ENCODE data around the gene EREG.
"Not testable (repeated sequence)": the region's sequence is repeated elsewhere in the genome, so short reads cannot be mapped to it uniquely, and the experiment has no call there.

The EREG gene

GRCh38 chr4:74387790-74388189, 22.8 kb downstream of the EREG start:
- DNase-seq (ENCODE audit: low read depth in 2 of 2, low spot score in 1 of 2), result no peak

GRCh38 chr4:74389494-74389893, 24.5 kb downstream of the EREG start:
- DNase-seq (ENCODE audit: low read depth in 2 of 2, low spot score in 1 of 2), result no peak

DNA sequence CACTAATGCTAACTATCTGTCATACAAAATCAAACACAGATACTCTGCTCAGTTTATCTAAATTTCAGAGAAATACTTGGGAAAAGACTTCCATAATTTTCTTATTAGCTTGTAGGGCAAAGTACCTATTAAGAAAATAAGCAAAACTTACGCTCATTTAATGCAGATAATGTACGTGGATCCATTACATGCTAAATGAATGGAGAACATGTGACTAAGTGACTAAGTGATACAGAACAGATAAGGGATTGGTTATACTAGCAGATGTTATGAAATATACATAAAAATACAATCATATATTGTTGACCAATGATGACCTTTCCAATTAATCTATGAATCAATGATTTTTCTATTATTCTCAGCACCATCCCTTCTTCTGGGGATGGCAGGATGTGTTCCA, 25.7 kb downstream of the EREG start:
- DNase-seq (ENCODE audit: low read depth in 2 of 2, low spot score in 1 of 2), result no peak

DNA sequence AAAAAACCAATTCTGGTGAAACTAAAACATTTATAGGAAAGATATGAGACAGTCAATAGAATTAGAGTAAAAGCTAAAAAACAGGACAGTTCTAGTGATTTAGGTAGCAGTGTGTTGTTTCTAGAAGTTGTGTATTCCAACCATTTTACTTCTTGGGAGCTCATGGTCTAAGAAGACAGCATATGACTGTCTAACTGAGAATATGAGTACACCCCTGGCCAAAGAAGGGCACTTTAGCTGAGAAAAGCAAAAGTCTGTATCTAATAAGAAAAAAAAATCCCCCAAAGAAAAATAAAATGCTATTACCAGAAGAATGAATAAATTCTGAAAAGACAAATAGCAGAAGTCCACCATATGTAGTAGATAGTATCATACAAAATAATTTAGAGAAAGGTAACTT, 26.4 kb downstream of the EREG start:
- DNase-seq (ENCODE audit: low read depth in 2 of 2, low spot score in 1 of 2), result no peak

DNA sequence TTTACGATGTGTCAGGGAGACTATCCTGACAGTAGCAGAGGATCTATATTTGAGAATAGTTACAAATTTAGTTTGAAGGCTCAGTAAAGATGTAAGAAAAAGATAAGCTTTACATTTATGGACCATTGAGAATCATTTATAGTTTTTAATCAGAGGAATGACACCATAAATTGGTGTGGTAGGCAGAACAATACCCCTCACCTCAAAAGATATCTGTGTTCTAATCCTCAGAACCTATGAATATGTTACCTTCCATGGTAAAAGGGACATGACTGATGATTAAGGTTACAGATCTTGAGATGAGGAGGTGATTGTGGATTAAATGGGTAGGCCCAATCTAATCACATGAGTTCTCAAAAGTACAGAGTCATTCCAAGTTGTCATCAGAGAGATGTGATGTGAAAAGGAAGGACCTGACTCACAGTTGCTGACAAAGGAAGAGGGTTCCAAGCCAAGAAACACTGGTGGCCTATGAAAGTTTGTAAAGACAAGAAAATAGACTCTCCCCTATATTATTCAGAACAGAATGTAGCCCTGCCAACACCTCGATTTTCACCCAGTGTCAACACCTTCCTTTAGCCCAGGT, 27.0 kb downstream of the EREG start:
- DNase-seq (ENCODE audit: low read depth in 2 of 2, low spot score in 1 of 2), result no peak

DNA sequence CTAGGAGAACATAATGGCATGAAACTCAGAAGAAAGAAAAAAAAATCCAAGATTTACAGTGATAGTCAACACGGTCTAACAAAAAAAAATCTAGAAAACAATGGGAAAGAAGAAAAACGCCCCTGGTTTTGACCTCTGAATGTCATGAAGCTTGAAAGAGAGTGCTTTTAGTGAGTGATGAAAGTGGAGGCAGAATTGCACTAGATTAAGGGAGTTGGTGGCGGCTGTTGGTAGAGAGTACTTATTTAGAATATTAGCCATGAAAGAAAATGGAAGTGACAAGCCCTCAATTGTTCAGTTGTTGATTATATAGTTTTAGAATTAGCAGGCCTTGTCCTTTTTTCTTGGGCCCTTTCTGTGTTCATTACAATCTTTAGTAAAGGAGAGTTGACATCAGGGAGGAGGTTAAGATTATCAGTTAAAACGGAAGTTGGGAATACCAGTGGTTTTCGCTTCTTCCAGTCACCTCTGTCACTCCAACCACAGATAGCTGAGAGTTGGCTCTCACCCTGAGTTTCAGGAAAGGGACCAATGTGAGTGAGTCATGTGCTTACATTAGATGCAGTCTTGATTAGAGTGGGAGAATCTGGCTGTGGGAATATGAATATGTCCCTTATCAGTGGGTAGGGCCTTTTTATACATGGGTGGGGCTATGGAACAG, 29.7 kb downstream of the EREG start:
- DNase-seq (ENCODE audit: low read depth in 2 of 2, low spot score in 1 of 2), result no peak

GRCh38 chr4:74395633-74396032, 30.7 kb downstream of the EREG start:
- DNase-seq (ENCODE audit: low read depth in 2 of 2, low spot score in 1 of 2), result no peak

DNA sequence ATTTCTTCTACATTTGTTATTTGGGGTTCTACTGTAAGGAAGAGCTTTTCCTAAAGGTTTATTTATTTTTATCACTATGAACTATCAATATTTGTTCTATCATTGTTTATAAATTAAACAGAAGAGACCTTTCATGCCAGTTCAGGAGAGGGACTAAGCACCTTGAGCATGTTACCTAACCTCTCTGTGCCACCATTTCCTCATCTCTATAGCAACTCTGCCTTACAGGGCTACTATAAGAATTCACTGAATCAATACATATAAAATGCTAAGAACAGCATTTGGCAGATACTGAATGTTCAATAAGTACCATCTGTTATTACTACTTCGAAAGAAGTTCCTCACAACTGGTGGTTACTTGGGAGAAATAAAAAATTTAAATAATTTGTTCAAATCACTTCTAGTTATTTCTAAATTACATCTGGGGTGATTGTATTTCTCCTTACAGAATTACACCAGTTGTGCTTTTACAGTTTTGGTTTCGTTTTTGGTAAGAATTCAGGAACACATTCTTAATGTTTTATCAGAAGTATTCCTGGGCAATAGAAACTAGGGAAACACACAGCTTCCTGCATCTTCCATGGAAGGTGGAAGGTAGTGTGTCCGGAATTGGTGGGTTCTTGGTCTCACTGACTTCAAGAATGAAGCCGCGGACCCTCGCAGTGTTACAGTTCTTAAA, 32.9 kb downstream of the EREG start:
- no peak for DNase-seq (ENCODE audit: low read depth in 2 of 2, low spot score in 1 of 2)

DNA sequence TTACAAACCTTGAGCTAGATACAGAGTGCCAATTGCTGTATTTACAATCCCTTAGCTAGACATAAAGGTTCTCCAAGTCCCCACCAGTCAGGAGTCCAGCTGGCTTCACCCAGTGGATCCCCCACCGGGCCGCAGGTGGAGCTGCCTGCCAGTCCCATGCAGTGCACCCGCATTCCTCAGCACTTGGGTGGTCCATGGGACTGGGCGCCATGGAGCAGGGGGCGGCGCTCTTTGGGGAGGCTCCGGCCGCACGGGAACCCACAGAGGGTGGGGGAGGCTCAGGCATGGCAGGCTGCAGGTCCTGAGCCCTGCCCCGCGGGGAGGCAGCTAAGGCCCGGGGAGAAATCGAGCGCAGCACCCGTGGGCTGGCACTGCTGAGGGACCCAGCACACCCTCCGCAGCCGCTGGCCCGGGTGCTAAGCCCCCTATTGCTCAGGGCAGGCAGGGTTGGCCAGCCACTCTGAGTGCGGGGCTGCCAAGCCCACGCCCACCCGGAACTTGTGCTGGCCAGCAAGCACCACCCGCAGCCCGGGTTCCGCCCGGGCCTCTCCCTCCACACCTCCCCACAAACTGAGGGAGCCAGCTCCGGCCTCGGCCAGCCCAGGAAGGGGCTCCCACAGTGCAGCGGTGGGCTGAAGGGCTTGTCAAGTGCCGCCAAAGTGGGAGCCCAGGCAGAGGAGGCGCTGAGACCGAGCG, 34.1 kb downstream of the EREG start:
- DNase-seq (ENCODE audit: low read depth in 2 of 2, low spot score in 1 of 2), result not testable (repeated sequence)

DNA sequence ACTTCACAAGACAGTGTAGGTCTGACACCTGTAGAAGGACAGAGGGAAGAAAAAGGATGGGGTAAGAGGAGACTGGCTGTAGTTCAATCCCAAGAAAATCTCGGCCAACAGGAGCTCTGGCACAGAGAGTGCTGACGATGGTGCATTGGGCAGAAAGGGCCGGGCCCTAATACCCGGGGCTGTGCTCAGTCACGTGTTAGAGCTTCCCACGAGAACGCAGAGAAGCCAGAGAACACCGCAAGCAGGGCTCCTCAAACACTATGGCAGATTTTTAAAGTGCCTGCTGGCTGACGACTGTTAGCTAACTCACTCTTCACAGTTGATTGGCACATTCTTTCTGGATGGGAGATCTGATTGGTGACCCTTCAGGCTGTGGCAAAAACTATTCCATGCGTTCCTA, 35.5 kb downstream of the EREG start:
- DNase-seq (ENCODE audit: low read depth in 2 of 2, low spot score in 1 of 2), result no peak

- no peak for DNase-seq (ENCODE audit: low read depth in 2 of 2, low spot score in 1 of 2)
These were observed 37.9 kb downstream of the EREG start for GRCh38 chr4:74402692-74403456.

GRCh38 chr4:74407891-74408290, 42.9 kb downstream of the EREG start:
- DNase-seq (ENCODE audit: low read depth in 2 of 2, low spot score in 1 of 2), result no peak

GRCh38 chr4:74408639-74409038, 43.7 kb downstream of the EREG start:
- no peak for DNase-seq (ENCODE audit: low read depth in 2 of 2, low spot score in 1 of 2)

DNA sequence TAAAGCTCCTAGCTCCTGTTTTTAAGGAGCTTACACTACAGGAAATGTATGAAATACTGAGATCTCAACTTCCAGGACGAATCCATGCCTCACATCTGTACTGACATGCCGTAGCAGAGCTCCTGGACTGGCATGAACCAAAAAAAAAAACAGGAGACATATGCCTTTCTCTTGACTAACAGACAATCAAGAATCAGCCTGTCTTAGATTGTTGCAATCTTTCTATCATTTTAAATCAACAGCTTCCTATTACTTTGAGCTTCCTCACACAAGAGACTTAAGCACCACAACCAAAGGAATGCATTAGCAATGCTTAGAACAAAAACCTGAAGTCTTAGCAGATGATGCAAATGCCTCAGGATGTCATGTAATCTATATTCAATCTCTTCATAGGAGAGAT, 45.3 kb downstream of the EREG start:
- DNase-seq (ENCODE audit: low read depth in 2 of 2, low spot score in 1 of 2), result no peak

GRCh38 chr4:74412225-74412624, 47.3 kb downstream of the EREG start:
- no peak for DNase-seq (ENCODE audit: low read depth in 2 of 2, low spot score in 1 of 2)

GRCh38 chr4:74413265-74413664, 48.3 kb downstream of the EREG start:
- DNase-seq (ENCODE audit: low read depth in 2 of 2, low spot score in 1 of 2), result no peak

DNA sequence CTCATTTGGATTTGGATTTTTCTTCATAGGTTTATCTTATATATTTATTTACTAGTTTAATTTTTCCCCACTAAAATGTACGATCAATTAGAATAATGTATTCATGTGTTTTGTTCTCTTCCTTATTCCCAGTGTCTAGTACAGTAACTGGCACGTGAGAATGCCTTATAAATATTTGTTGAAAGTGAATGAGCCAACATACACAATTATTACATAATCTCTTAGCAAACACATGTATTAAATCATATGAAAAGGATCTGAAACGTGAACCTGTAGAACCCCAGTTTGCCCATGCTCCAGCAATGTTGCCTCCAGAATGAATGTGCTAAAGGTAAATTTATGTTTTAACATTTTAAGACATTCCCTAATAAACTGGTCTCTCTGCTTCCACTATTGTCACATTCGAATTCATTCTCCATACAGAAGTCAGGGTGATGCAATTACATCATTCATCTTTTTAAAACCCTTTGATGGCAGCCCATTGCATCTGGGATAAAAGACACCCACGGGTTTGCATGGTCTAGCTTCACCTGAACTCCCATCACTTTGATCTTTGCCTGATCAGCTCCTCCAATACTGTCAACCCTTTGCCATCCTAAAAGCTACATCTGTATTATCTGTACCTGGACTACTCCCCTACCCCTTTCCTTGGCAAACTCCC, 49.3 kb downstream of the EREG start:
- no peak for DNase-seq (ENCODE audit: low read depth in 2 of 2, low spot score in 1 of 2)

GRCh38 chr4:74415602-74416300, 50.8 kb downstream of the EREG start:
- no peak for DNase-seq (ENCODE audit: low read depth in 2 of 2, low spot score in 1 of 2)

GRCh38 chr4:74418063-74418670, 53.2 kb downstream of the EREG start:
- no peak for DNase-seq (ENCODE audit: low read depth in 2 of 2, low spot score in 1 of 2)

GRCh38 chr4:74420863-74421262, 55.9 kb downstream of the EREG start:
- DNase-seq (ENCODE audit: low read depth in 2 of 2, low spot score in 1 of 2), result no peak

All from stimulated activated CD8-positive, alpha-beta memory T cell treated with anti-CD3 and anti-CD28 coated beads, Interleukin-4, amount 100 ng/mL, for 1 hour (primary cell).